Fibroblast of skin of left biceps (primary cell): Measurements from ENCODE around the gene GLB1L3.
"Not testable (repeated sequence)": the region's sequence is repeated elsewhere in the genome, so short reads cannot be mapped to it uniquely, and the experiment has no call there.

Source experiments
- DNase-seq, 2 experiments: peaks; one replicate each; pipeline ENCODE4 v3.0.0-alpha.2; 2013; ENCODE audit warnings: low read depth in 2 of 2

Gene GLB1L3

GRCh38 chr11:134276396-134277182 lies 410 bp downstream of the GLB1L3 start:
- no peak for DNase-seq

GRCh38 chr11:134277183-134278001 lies 1.2 kb downstream of the GLB1L3 start:
- no peak for DNase-seq

GRCh38 chr11:134278356-134278755 lies 2.2 kb downstream of the GLB1L3 start:
- no peak for DNase-seq

- DNase-seq = not testable (repeated sequence)
Observed at GRCh38 chr11:134281635-134282034, 5.5 kb downstream of the GLB1L3 start.

GRCh38 chr11:134282121-134283045 lies 6.2 kb downstream of the GLB1L3 start:
- no peak for DNase-seq

GRCh38 chr11:134283461-134284230 lies 7.5 kb downstream of the GLB1L3 start:
- no peak for DNase-seq

- not testable (repeated sequence) for DNase-seq
Observed at GRCh38 chr11:134284349-134284748, 8.2 kb downstream of the GLB1L3 start.

GRCh38 chr11:134287561-134287960 lies 11.4 kb downstream of the GLB1L3 start:
- DNase-seq = no peak

GRCh38 chr11:134288486-134288885 lies 12.3 kb downstream of the GLB1L3 start:
- DNase-seq = no peak

- no peak for DNase-seq
Observed at GRCh38 chr11:134289167-134289566, 13.0 kb downstream of the GLB1L3 start.

- DNase-seq = no peak
Observed at GRCh38 chr11:134289789-134290188, 13.6 kb downstream of the GLB1L3 start.

GRCh38 chr11:134290646-134291045 lies 14.5 kb downstream of the GLB1L3 start:
- DNase-seq = no peak

- DNase-seq = no peak
Observed at GRCh38 chr11:134291196-134291595, 15.0 kb downstream of the GLB1L3 start.

- DNase-seq = no peak
Observed at GRCh38 chr11:134292661-134293060, 16.5 kb downstream of the GLB1L3 start.

- no peak for DNase-seq
Observed at GRCh38 chr11:134293119-134294113, 17.2 kb downstream of the GLB1L3 start.

- no peak for DNase-seq
Observed at GRCh38 chr11:134294664-134295063, 18.5 kb downstream of the GLB1L3 start.

GRCh38 chr11:134312223-134312622 lies 36.0 kb downstream of the GLB1L3 start:
- no peak for DNase-seq

GRCh38 chr11:134312807-134313206 lies 36.6 kb downstream of the GLB1L3 start:
- DNase-seq = no peak

- no peak for DNase-seq
Observed at GRCh38 chr11:134313379-134313778, 37.2 kb downstream of the GLB1L3 start.
